Lung (tissue), 12 donors: ENCODE data around the gene CEP85L. TPM values are rescaled to one million over a fixed set of nuclear protein-coding genes. Genes with fewer than 3 reads are reported as not detected.

Experiments
- ATAC-seq: fragments of 200-7000 bp; cut with Tn5 transposase; one replicate; pipeline ENCODE4 v1.9.1; 2020; ENCODE audit warnings: moderate number of reproducible peaks; ENCODE audit not compliant: insufficient read depth, low FRiP score
- DNase-seq, 3 donors: peaks; one replicate each; pipeline ENCODE4 v3.0.0-alpha.2; 2013 to 2017
- H3K27ac ChIP-seq, 2 donors: one replicate each; pipeline ENCODE4 v1.5.1; 2013; ENCODE audit warnings: mild to moderate bottlenecking in 2 of 2, moderate library complexity in 2 of 2, control low read depth in 1 of 2, inconsistent platforms in 1 of 2, low read depth in 1 of 2, low read length in 1 of 2
- H3K27me3 ChIP-seq, 3 donors: one replicate each; pipeline ENCODE4 v1.5.1; 2013; ENCODE audit warnings: low read length in 2 of 3; ENCODE audit not compliant: control insufficient read depth in 3 of 3, insufficient read depth in 3 of 3
- H3K36me3 ChIP-seq, 4 donors: one replicate each; pipeline ENCODE4 v1.5.1; 2013; ENCODE audit warnings: low read length in 4 of 4, mild to moderate bottlenecking in 1 of 4, moderate library complexity in 1 of 4; ENCODE audit not compliant: control insufficient read depth in 4 of 4, insufficient read depth in 4 of 4
- H3K4me1 ChIP-seq, 5 donors: one replicate each; pipeline ENCODE4 v1.5.1; 2013; ENCODE audit warnings: low read length in 5 of 5, mild to moderate bottlenecking in 2 of 5, moderate library complexity in 1 of 5; ENCODE audit not compliant: control insufficient read depth in 5 of 5, insufficient read depth in 5 of 5
- H3K4me3 ChIP-seq: one replicate; pipeline ENCODE4 v1.5.1; 2013; ENCODE audit warnings: mild to moderate bottlenecking, control low read depth, moderate library complexity
- H3K9ac ChIP-seq, 2 donors: one replicate each; pipeline ENCODE4 v1.5.1; 2013; ENCODE audit warnings: low read length in 2 of 2, control low read depth in 1 of 2; ENCODE audit not compliant: insufficient read depth in 1 of 2
- H3K9me3 ChIP-seq, 4 donors: one replicate each; pipeline ENCODE4 v1.5.1; 2013; ENCODE audit warnings: low read length in 3 of 4, mild to moderate bottlenecking in 1 of 4, moderate library complexity in 1 of 4; ENCODE audit not compliant: control insufficient read depth in 4 of 4, insufficient read depth in 3 of 4
- CTCF ChIP-seq: IDR thresholded peaks from 2 replicates; pipeline ENCODE4 v1.5.1; 2012; ENCODE audit warnings: mild to moderate bottlenecking; ENCODE audit errors: control extremely low read depth, extremely low read depth
- WGBS, 2 donors: extraction: QIAGEN DNeasy Blood & Tissue Kit; methylation state at CpG; one replicate each; pipeline ENCODE4 v1.1.7; 2013; 5-methylcytosine and 5-hydroxymethylcytosine counted together
- polyA plus RNA-seq, 2 donors: library from polyadenylated mRNA; stranded (reverse); fragments of 200-250 nt; gene quantifications; one replicate each; pipeline ENCODE4 v1.2.1, GENCODE V29; 2013
- total RNA-seq, 2 donors: library from RNA; depleted of rRNA in 1 of 2; stranded (reverse); fragments of >200 nt in 1 of 2; gene quantifications; one replicate each; pipeline ENCODE4 v1.2.1, GENCODE V29; 2014 to 2021
- donor health status: control.
- donor health status: control.
- donor health status: Bipolar disorder and iron deficiency.
- donor health status: healthy.
- donor health status: DM: yes; HTN: yes; CAD: no.

The CEP85L gene
- total and polyA plus RNA-seq, 4 donors = 1.3 to 40.8 (median 7.1) TPM

GRCh38 chr6:118611334-118611733 lies 40.1 kb downstream of the CEP85L start:
- ATAC-seq = no peak
- H3K4me3 ChIP-seq = no peak overlapping the region
- H3K9me3 ChIP-seq = peaks cover 0 to 1% (median 0%) of the 10 kb centered on the region in 4 donors
- no peak for DNase-seq
- H3K27me3 ChIP-seq = no peaks in the 10 kb centered on the region
- H3K27ac ChIP-seq = no peak overlapping the region
- WGBS, 2 donors = 95 to 98% methylated on average over 3 of the region's 3 CpGs
- TF ChIP-seq CTCF = no peak
- no peaks in the 10 kb centered on the region for H3K4me1 ChIP-seq
- no peak overlapping the region for H3K9ac ChIP-seq
- peaks cover 0 to 9% (median 3%) of the 10 kb centered on the region in 4 donors for H3K36me3 ChIP-seq

GRCh38 chr6:118606858-118607257 lies 44.5 kb downstream of the CEP85L start:
- Histone ChIP-seq H3K9ac (no peak overlapping the region), H3K36me3 (peaks cover 0 to 9% (median under 1%) of the 10 kb centered on the region in 4 donors), H3K27ac (no peak overlapping the region), H3K4me1 (peaks cover 0 to 2% (median 0%) of the 10 kb centered on the region in 5 donors), H3K4me3 (no peak overlapping the region), H3K9me3 (peaks cover 0 to 1% (median 0%) of the 10 kb centered on the region in 4 donors), H3K27me3 (no peaks in the 10 kb centered on the region)
- DNase-seq (no peak), ATAC-seq (no peak)
- 84 to 86% methylated on average over 5 of the region's 5 CpGs for WGBS, 2 donors
- TF ChIP-seq CTCF = no peak

GRCh38 chr6:118606268-118606667 lies 45.1 kb downstream of the CEP85L start:
- Histone ChIP-seq H3K36me3 (peaks cover 0 to 7% (median 0%) of the 10 kb centered on the region in 4 donors), H3K9me3 (peaks cover 0 to 1% (median 0%) of the 10 kb centered on the region in 4 donors), H3K27me3 (no peaks in the 10 kb centered on the region), H3K27ac (no peak overlapping the region), H3K4me1 (peaks cover 0 to 3% (median 0%) of the 10 kb centered on the region in 5 donors), H3K9ac (no peak overlapping the region), H3K4me3 (no peak overlapping the region)
- ATAC-seq (no peak), DNase-seq (no peak)
- 58 to 62% methylated on average over 3 of the region's 3 CpGs for WGBS, 2 donors
- TF ChIP-seq CTCF = no peak

- Histone ChIP-seq H3K27me3 (no peaks in the 10 kb centered on the region), H3K36me3 (peaks cover 0 to 7% (median 0%) of the 10 kb centered on the region in 4 donors), H3K27ac (no peak overlapping the region), H3K4me1 (peaks cover 0 to 8% (median 0%) of the 10 kb centered on the region in 5 donors), H3K9me3 (no peaks in the 10 kb centered on the region), H3K4me3 (no peak overlapping the region), H3K9ac (no peak overlapping the region)
- 99% methylated on average over 2 of the region's 2 CpGs for WGBS, 2 donors
- DNase-seq = no peak
- ATAC-seq = no peak
- TF ChIP-seq CTCF = no peak
These were observed 48.0 kb downstream of the CEP85L start for GRCh38 chr6:118603372-118603771.
